ENCODE results near the gene RNU6-9. TPM values are rescaled to one million over a fixed set of nuclear protein-coding genes. Genes with fewer than 3 reads are reported as not detected.

The RNU6-9 gene
- total RNA-seq, 4 donors from 2014 or later, result not detected

DNA sequence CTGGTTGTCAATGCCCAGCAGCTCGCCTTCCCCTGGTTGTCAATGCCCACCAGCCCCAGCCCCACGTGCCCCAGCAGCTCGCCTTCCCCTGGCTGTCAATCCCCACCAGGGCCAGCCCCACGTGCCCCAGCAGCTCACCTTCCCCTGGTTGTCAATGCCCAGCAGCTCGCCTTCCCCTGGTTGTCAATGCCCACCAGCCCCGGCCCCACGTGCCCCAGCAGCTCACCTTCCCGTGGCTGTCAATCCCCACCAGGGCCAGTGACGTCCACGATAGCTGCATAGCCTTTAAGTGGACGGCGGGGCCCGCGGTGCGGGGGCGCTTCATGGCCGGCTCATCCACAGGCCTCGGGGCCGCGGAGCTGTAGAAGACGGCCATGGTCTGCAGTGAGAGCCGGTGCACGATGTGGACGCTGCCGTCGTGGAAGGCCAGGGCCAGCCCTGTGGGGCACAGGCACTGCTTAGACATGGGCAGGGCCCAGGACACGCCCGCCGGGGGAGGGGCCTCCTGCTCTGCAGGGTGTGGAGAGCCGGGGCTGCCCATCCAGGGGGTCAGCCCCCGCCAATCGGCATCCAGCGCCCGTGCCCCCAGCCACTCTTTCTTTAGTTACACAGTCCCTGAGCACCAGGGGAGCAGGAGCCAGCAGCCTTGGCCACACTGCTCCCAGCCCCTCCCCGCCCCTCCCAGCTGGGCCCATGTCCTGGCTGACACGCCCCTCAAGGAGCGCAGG, 13.4 kb upstream of the RNU6-9 start:
- Histone ChIP-seq H3K27me3 (no peaks in the 10 kb centered on the region), H3K9me3 (no peaks in the 10 kb centered on the region), H3K4me3 (replicated peaks in 1 of 3) (no peak overlapping the region), H3K36me3 (peaks cover 28 to 33% of the 10 kb centered on the region in 2 donors), H3K27ac (no peak overlapping the region), H3K4me1 (no peaks in the 10 kb centered on the region)
- WGBS, 2 donors, result 89 to 93% methylated on average over 12 to 26 of the region's 37 CpGs
- TF ChIP-seq POLR2A (IDR thresholded peaks at IDR 0.05), result no peak
- TF ChIP-seq, protein P1, sequence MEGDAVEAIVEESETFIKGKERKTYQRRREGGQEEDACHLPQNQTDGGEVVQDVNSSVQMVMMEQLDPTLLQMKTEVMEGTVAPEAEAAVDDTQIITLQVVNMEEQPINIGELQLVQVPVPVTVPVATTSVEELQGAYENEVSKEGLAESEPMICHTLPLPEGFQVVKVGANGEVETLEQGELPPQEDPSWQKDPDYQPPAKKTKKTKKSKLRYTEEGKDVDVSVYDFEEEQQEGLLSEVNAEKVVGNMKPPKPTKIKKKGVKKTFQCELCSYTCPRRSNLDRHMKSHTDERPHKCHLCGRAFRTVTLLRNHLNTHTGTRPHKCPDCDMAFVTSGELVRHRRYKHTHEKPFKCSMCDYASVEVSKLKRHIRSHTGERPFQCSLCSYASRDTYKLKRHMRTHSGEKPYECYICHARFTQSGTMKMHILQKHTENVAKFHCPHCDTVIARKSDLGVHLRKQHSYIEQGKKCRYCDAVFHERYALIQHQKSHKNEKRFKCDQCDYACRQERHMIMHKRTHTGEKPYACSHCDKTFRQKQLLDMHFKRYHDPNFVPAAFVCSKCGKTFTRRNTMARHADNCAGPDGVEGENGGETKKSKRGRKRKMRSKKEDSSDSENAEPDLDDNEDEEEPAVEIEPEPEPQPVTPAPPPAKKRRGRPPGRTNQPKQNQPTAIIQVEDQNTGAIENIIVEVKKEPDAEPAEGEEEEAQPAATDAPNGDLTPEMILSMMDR (IDR thresholded peaks at IDR 0.05), result no peak
- no peak for DNase-seq
- intact Hi-C loops (cut with DNase I), result no loop called here

DNA sequence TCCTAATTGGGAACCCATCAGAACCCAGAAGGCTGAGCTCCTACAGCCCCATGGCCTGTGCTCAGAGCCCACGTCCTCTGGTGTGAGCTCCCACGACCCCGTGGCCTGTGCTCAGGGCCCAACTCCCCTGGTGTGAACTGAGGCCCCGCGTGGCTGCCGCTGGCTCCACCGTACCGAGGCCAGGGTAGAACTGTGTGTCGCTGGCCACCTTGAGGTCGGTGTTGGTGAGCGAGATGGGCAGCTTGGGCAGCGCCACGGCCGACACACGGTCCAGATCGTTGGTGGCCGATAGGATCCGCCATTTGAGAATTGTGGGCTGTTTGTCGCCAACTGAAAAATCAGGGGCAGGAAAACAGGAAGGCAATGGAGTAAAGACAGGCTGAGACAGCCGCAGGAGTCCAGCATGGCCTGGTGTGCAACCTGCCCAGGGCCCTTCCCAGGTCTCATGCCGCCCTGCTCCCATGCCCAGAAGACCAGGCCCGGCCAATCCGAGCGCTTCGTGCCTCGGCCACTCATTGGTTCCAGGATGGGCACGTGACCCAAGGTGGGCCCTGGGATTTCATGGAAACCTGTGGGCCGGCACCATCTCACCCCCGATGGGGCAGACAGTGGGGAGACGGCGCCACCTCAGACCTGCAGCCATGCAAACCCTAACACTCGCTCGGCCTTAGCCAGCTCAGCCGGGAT, 11.8 kb upstream of the RNU6-9 start:
- no peak for DNase-seq
- no peaks in the 10 kb centered on the region for H3K4me1 ChIP-seq
- no peaks in the 10 kb centered on the region for H3K9me3 ChIP-seq
- 95 to 97% methylated on average over 25 to 34 of the region's 34 CpGs for WGBS, 2 donors
- H3K36me3 ChIP-seq, result peaks cover 28 to 41% of the 10 kb centered on the region in 2 donors
- intact Hi-C loops (cut with DNase I), result no loop called here
- no peak overlapping the region for H3K27ac ChIP-seq
- no peak overlapping the region for H3K4me3 ChIP-seq (replicated peaks in 1 of 3)
- no peak for TF ChIP-seq POLR2A (IDR thresholded peaks at IDR 0.05)
- TF ChIP-seq, protein P1 (IDR thresholded peaks at IDR 0.05), result no peak
- H3K27me3 ChIP-seq, result no peaks in the 10 kb centered on the region

DNA sequence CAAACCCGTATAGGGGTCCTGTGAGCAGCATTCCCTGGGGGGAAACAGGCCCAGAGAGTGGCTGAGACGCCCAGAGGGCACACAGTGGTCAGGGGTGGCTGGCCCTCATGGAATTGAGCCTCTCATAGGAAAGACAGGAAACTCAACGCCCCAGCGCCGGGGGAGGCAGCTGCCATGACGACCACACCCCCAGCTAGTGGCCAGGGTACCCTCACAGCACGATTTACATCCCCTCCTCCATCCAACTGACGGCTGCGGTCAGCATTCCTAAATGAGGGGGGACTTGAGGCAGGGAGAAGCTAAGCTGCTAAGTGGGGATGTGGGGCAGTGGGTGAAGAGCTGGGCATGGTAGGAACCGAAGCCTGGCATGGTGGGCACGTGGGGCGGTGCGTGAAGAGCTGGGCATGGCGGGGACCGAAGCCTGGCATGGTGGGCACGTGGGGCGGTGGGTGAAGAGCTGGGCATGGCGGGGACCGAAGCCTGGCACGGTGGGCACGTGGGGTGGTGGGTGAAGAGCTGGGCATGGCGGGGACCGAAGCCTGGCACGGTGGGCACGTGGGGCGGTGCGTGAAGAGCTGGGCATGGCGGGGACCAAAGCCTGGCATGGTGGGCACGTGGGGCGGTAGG, 10.3 kb upstream of the RNU6-9 start:
- Histone ChIP-seq H3K4me3 (replicated peaks in 1 of 3) (no peak overlapping the region), H3K36me3 (peaks cover 33 to 37% of the 10 kb centered on the region in 2 donors), H3K4me1 (no peaks in the 10 kb centered on the region), H3K9me3 (no peaks in the 10 kb centered on the region), H3K27ac (no peak overlapping the region), H3K27me3 (no peaks in the 10 kb centered on the region)
- WGBS, 2 donors, result 93% methylated on average over 27 to 29 of the region's 30 CpGs
- intact Hi-C loops (cut with DNase I), result no loop called here
- no peak for DNase-seq
- no peak for TF ChIP-seq POLR2A (IDR thresholded peaks at IDR 0.05)
- TF ChIP-seq, protein P1 (IDR thresholded peaks at IDR 0.05), result no peak

DNA sequence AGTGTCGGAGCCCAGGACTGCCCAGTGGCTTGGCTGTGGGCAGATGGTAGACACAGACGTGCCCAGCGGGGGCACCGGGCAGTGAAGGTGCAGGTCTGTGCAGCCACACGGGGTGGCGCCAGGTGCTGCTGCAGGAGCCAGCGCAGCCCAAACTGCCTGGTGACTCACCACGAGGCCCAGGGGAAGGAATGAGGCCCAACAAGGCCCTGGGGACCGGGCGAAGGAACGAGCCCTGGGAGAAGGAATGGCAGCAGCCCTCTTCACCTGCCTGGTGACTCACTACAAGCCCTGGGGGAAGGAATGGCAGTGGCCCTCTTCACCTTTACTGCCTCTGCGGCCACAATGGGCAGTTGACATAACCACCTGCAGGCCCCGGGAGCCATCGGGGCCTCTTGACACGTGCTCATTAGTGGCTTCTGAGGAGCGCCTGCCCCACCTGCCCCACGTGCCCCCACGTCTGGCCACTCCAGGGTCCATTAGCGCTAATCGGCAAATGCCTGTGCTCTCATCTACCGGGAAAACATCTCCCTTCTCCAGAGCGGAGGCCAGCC, 9.5 kb upstream of the RNU6-9 start:
- no peaks in the 10 kb centered on the region for H3K9me3 ChIP-seq
- H3K36me3 ChIP-seq, result peaks cover 33 to 37% of the 10 kb centered on the region in 2 donors
- H3K27ac ChIP-seq, result no peak overlapping the region
- no peak for DNase-seq
- no peak for TF ChIP-seq POLR2A (IDR thresholded peaks at IDR 0.05)
- TF ChIP-seq, protein P1 (IDR thresholded peaks at IDR 0.05), result no peak
- no peaks in the 10 kb centered on the region for H3K27me3 ChIP-seq
- H3K4me1 ChIP-seq, result no peaks in the 10 kb centered on the region
- no peak overlapping the region for H3K4me3 ChIP-seq (replicated peaks in 1 of 3)
- intact Hi-C loops (cut with DNase I), result no loop called here
- WGBS, 2 donors, result 93 to 94% methylated on average over 21 to 22 of the region's 22 CpGs
